ENCODE measurements around the gene XKR8.

GRCh38 chr1:27994060-27994459 is 34.3 kb downstream of the XKR8 start:
- TF ChIP-seq CTCF (conservative IDR thresholded peaks at IDR 0.05): no peak
- no peak for TF ChIP-seq ZFX (IDR thresholded peaks at IDR 0.05)
